GM21723 (cell line): ENCODE results near the gene ERGIC3.

Source experiments
- ATAC-seq: cut with Tn5 transposase; IDR thresholded peaks from one replicate; pipeline ENCODE4 v1.9.1; 2021; ENCODE audit warnings: mild to moderate bottlenecking, moderate library complexity; ENCODE audit not compliant: unreplicated experiment

The ERGIC3 gene

DNA sequence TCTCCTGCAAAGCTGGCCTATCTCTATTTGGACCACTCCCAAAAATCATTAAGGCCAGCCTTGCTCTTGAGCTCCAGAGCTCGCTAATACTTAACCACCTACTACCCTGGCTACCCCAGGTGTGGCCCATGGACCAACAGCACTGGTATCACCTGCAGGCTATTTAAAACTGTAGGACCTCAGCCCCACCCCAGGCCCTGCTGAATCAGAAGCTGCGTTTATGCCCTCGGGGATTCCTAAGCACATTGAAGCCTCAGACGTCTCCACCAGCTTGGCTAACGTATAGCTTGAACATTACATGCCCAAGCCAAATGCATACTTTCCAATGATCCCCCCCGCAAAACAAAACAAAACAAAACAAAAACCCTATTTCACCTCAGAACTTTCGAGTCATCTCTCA is 54.0 kb downstream of the ERGIC3 start:
- no peak for ATAC-seq

- ATAC-seq = no peak
Measured at GRCh38 chr20:35597186-35597585, 55.3 kb downstream of the ERGIC3 start.

DNA sequence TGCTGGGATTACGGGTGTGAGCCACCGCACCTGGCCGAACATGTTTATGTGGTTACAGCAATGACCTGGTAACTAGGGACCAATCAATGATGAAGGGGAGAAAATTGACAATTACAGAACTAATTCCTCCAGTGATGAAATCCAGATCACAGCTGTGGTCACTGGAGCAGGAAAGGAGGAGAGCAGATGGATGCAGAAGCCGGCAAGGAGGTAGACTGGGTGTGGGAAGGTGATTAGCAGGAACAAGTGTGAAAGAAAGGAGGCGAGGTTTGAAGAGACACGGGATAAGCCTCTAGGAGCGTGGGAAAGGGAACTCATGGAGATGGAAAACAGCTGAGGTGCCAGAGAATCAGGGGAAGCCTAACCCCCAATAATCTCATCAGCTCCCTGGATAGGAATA is 56.6 kb downstream of the ERGIC3 start:
- no peak for ATAC-seq

- ATAC-seq = no peak
Measured at GRCh38 chr20:35598899-35599775, 57.3 kb downstream of the ERGIC3 start.

DNA sequence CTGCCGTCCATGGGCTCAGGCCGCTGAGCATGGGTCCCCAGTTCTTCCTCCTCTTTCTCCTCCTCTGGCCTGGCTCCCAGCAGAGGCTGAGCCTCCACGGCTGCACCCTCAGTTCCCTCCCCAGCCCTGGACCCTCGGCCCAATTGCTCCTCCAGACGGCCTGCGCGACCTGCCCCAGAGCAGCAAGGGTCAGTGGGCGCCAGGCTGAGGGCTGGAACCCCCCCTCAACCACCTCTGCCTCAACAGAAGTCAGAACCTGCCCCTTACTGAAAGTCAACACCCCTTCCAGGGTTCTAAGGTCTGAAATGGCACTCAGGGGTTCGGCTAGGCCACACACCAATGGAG is 57.9 kb downstream of the ERGIC3 start:
- no peak for ATAC-seq

DNA sequence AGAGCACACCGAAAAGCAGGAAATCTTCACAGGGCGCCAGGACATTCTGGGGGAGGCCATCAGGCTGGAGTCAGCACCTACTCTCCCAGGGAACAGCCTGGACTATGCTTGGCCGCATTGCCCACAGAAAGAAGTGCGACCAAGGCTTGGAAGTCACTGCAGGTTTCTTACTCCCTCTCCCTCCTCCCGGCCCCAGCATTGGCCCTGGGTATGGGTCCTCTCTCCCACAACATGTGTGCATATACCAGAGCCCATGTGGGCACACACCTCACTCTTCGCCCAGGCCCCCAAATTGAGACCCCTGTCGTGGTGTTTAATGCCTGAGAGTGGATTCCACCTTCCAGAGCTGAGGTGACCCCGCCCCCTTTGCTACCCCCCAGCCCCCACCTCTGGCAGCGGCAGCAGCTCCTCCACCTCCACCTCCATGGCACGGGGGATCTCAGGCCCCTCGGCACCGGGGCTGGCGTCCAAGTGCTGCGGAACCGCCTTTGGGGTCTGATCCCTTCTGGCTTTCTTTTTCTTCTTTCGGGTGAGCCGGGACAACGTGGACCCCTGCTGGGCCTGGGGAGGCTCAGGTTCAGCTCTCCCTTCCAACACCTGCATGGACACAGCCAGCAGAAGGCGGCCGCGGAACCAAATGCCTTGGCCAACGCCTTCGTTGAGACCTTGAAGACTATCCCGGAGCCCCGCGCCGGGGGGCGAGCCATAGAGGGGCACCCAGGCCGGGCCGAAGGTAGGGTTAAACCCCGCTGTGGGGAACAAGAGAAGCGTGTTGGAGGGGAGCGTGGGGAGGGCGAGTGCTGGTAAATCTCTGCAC is 58.5 kb downstream of the ERGIC3 start:
- no peak for ATAC-seq

- peak; percentile 65 for ATAC-seq
Measured at GRCh38 chr20:35600993-35601973, 59.4 kb downstream of the ERGIC3 start.

- no peak for ATAC-seq
Measured at GRCh38 chr20:35601990-35602389, 60.1 kb downstream of the ERGIC3 start.

GRCh38 chr20:35602851-35603495 is 61.1 kb downstream of the ERGIC3 start:
- ATAC-seq = no peak

DNA sequence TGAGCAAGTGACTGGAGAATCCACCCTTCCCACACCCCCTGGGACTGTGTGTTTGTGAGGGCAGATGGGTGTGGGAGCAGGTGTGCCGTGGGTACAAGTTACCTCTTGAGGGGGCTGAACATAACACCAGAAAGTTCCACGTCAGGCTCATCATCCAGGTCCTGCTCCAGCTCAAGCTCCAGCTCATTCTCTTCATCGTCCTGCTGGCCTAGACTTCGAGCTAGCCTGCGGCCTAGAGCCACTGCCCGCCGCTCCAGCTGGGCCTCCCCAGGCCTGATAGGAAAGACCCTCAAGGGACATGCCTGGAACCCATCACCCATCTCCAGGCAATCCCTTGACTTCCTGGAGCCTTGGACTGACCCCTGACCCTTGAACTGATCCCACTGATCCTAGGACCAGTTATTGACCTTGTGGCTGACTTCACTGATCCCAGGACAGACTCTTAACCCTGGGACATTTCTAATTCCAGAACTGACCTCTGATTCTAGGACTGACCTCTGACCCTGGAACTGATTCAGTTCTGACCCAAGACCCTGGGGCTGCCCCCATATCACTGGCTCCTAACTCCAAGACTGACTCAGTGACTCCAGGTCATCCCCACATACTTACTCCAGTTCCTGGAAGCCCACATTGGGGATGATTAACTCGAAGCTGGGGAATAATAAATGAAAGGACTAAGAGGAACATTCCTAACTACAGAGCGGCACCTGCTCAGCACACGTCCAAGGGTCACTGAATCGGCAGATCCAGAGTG is 62.0 kb downstream of the ERGIC3 start:
- no peak for ATAC-seq

- no peak for ATAC-seq
Measured at GRCh38 chr20:35604449-35604747, 62.5 kb downstream of the ERGIC3 start.

DNA sequence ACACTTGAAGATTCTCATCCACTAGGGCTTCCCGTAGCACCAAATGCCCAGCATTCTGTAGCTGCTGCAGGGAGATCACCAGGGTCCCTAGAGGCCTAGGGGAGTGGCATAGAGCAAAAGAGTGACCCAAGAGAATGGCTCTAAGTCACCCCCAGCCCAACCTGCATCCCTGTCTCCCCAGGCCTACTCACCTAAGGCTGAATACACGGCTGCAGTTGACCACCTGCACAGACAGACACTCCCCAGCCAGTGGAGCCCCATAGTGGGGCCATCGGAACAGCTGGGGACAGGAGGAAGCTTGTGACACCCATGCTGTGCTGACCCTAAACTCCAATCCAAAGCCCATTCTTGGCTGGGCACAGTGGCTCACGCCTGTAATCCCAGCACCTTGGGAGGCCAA is 64.2 kb downstream of the ERGIC3 start:
- ATAC-seq = no peak
